GM23338 (cell line): ENCODE results near the gene TMEM147. TPM values are rescaled to one million over a fixed set of nuclear protein-coding genes. Genes with fewer than 3 reads are reported as not detected.

Experiments
- ATAC-seq: fragments of 200-7000 bp; cut with Tn5 transposase; 3 replicates; pipeline ENCODE4 v1.9.1; 2020
- DNase-seq: peaks from one replicate; pipeline ENCODE4 v3.0.0-alpha.2; 2015; ENCODE audit warnings: low spot score
- H2AFZ ChIP-seq: fragments of 200-600 bp; sonication (generic); 2 replicates; pipeline ENCODE4 v1.8.0; 2016; ENCODE audit warnings: antibody characterized with exemption, mild to moderate bottlenecking, moderate library complexity
- H3F3A ChIP-seq: fragments of 200-600 bp; sonication (generic); replicated peaks from 2 replicates; pipeline ENCODE4 v1.8.0; 2017; ENCODE audit warnings: antibody characterized with exemption, mixed run types, low read depth
- H3K27ac ChIP-seq: fragments of 200-600 bp; sonication (generic); 2 replicates; pipeline ENCODE4 v1.6.1; 2016; ENCODE audit warnings: low read depth
- H3K27me3 ChIP-seq: fragments of 200-600 bp; sonication (generic); 2 replicates; pipeline ENCODE4 v1.8.0; 2016; ENCODE audit warnings: mild to moderate bottlenecking, mixed run types, moderate library complexity; ENCODE audit not compliant: insufficient read depth
- H3K36me3 ChIP-seq: fragments of 200-600 bp; sonication (generic); 2 replicates; pipeline ENCODE4 v1.8.0; 2016; ENCODE audit warnings: mild to moderate bottlenecking; ENCODE audit not compliant: insufficient read depth
- H3K4me1 ChIP-seq: fragments of 200-600 bp; sonication (generic); 2 replicates; pipeline ENCODE4 v1.8.0; 2016; ENCODE audit warnings: mild to moderate bottlenecking, moderate library complexity; ENCODE audit not compliant: insufficient read depth
- H3K4me2 ChIP-seq: fragments of 200-600 bp; sonication (generic); 2 replicates; pipeline ENCODE4 v1.7.1; 2017; ENCODE audit warnings: mixed run types
- H3K4me3 ChIP-seq: fragments of 200-600 bp; sonication (generic); 2 replicates; pipeline ENCODE4 v1.6.1; 2016; ENCODE audit warnings: mixed run types
- H3K79me2 ChIP-seq: fragments of 200-600 bp; sonication (generic); replicated peaks from 2 replicates; pipeline ENCODE4 v1.8.0; 2017; ENCODE audit warnings: mild to moderate bottlenecking; ENCODE audit not compliant: insufficient read depth
- H3K9me2 ChIP-seq: fragments of 200-600 bp; sonication (generic); 2 replicates; pipeline ENCODE4 v1.8.0; 2017; ENCODE audit not compliant: insufficient read depth
- H4K20me1 ChIP-seq: fragments of 200-600 bp; sonication (generic); replicated peaks from 2 replicates; pipeline ENCODE4 v1.8.0; 2017; ENCODE audit warnings: mild to moderate bottlenecking; ENCODE audit not compliant: insufficient read depth
- H3K27ac Mint-ChIP-seq: 2 replicates; pipeline ENCODE4 v1.8.0; 2020; ENCODE audit warnings: inconsistent platforms, mild to moderate bottlenecking, moderate library complexity, mixed read lengths
- H3K27me3 Mint-ChIP-seq: 3 replicates; pipeline ENCODE4 v1.8.0; 2022; ENCODE audit warnings: low read depth, mild to moderate bottlenecking, moderate library complexity, mixed read lengths, inconsistent platforms; ENCODE audit not compliant: insufficient read depth, poor library complexity
- H3K36me3 Mint-ChIP-seq: 3 replicates; pipeline ENCODE4 v1.8.0; 2021; ENCODE audit warnings: low read depth, mild to moderate bottlenecking, inconsistent platforms, moderate library complexity, mixed read lengths
- H3K4me1 Mint-ChIP-seq: 3 replicates; pipeline ENCODE4 v1.8.0; 2020; ENCODE audit warnings: mild to moderate bottlenecking, inconsistent platforms, mixed read lengths
- H3K4me3 Mint-ChIP-seq: 3 replicates; pipeline ENCODE4 v1.8.0; 2021; ENCODE audit warnings: moderate library complexity, mild to moderate bottlenecking, inconsistent platforms, mixed read lengths
- H3K9me3 Mint-ChIP-seq: 3 replicates; pipeline ENCODE4 v1.8.0; 2020; ENCODE audit warnings: moderate library complexity, mild to moderate bottlenecking, inconsistent platforms, mixed read lengths
- CTCF ChIP-seq, 2 experiments: fragments of 200-600 bp in 1 of 2; sonication (generic) in 1 of 2; conservative IDR thresholded peaks; 2 replicates each; pipeline versions ENCODE4 v1.5.1 to v1.6.1; 2016 to 2017; ENCODE audit warnings: antibody characterized with exemption in 2 of 2, low read depth in 2 of 2, mild to moderate bottlenecking in 2 of 2, moderate library complexity in 1 of 2
- EZH2phosphoT487 ChIP-seq: fragments of 200-600 bp; sonication (generic); IDR thresholded peaks from one replicate; pipeline ENCODE4 v1.8.1; 2018; ENCODE audit warnings: antibody characterized with exemption; ENCODE audit not compliant: unreplicated experiment
- JUNB ChIP-seq: IDR thresholded peaks from one replicate; pipeline ENCODE4 v1.6.1; 2016; ENCODE audit warnings: antibody characterized with exemption; ENCODE audit not compliant: unreplicated experiment
- polyA plus RNA-seq: library from polyadenylated mRNA; unstranded; fragments of >200 nt; fragmentation: Nextera tagmentation; extraction: Ambion mirVana; gene quantifications from 2 replicates; pipeline ENCODE4 v1.2.1, GENCODE V29; 2016
- total RNA-seq: library from RNA; depleted of rRNA; stranded (reverse); fragments of >200 nt; shearing (Covaris generic); gene quantifications from 2 replicates; pipeline ENCODE4 v1.2.3, GENCODE V29; 2014
- TF ChIP-seq, protein P1 (sequence below): IDR thresholded peaks from one replicate; pipeline ENCODE4 v1.6.1; 2018; ENCODE audit warnings: antibody characterized with exemption; ENCODE audit not compliant: unreplicated experiment
- TF ChIP-seq, protein P2 (sequence below): fragments of 250-450 bp; sonication (Bioruptor Pico); IDR thresholded peaks from 2 replicates; pipeline ENCODE4 v1.5.0; 2020; ENCODE audit warnings: mild to moderate bottlenecking, moderate library complexity

TMEM147 gene
- total and polyA plus RNA-seq, 2 experiments from 2014 or later = 164 to 272 TPM

GRCh38 chr19:35559281-35559659, 13.8 kb downstream of the TMEM147 start (continued):
- TF ChIP-seq CTCF (conservative IDR thresholded peaks at IDR 0.05; ENCODE audit: low read depth in 2 of 2) = no peak
- TF ChIP-seq EZH2phosphoT487 = no peak

GRCh38 chr19:35559781-35560180, 14.4 kb downstream of the TMEM147 start:
- Histone ChIP-seq H3K27ac (no peak overlapping the region), H4K20me1 (no peaks in the 10 kb centered on the region), H3K4me2 (no peak overlapping the region), H3K9me2 (no peaks in the 10 kb centered on the region), H3F3A (peaks cover 11% of the 10 kb centered on the region; the same call in 1 of the 2 replicates), H3K4me1 (peaks cover 8% of the 10 kb centered on the region; the same call in 1 of the 2 replicates), H3K27me3 (peaks cover 10% of the 10 kb centered on the region), H3K79me2 (no peaks in the 10 kb centered on the region), H2AFZ (no peak overlapping the region), H3K4me3 (no peak overlapping the region), H3K36me3 (no peaks in the 10 kb centered on the region)
- H3K27ac Mint-ChIP-seq = no peak overlapping the region
- no peak for DNase-seq
- peaks cover 26% of the 10 kb centered on the region for H3K27me3 Mint-ChIP-seq
- peaks cover 12% of the 10 kb centered on the region for H3K4me1 Mint-ChIP-seq
- H3K36me3 Mint-ChIP-seq = no peaks in the 10 kb centered on the region; the same call in 2 of the 3 replicates
- no peak overlapping the region for H3K4me3 Mint-ChIP-seq
- no peaks in the 10 kb centered on the region; the same call in 1 of the 3 replicates for H3K9me3 Mint-ChIP-seq
- no peak for ATAC-seq
- TF ChIP-seq, protein P1, sequence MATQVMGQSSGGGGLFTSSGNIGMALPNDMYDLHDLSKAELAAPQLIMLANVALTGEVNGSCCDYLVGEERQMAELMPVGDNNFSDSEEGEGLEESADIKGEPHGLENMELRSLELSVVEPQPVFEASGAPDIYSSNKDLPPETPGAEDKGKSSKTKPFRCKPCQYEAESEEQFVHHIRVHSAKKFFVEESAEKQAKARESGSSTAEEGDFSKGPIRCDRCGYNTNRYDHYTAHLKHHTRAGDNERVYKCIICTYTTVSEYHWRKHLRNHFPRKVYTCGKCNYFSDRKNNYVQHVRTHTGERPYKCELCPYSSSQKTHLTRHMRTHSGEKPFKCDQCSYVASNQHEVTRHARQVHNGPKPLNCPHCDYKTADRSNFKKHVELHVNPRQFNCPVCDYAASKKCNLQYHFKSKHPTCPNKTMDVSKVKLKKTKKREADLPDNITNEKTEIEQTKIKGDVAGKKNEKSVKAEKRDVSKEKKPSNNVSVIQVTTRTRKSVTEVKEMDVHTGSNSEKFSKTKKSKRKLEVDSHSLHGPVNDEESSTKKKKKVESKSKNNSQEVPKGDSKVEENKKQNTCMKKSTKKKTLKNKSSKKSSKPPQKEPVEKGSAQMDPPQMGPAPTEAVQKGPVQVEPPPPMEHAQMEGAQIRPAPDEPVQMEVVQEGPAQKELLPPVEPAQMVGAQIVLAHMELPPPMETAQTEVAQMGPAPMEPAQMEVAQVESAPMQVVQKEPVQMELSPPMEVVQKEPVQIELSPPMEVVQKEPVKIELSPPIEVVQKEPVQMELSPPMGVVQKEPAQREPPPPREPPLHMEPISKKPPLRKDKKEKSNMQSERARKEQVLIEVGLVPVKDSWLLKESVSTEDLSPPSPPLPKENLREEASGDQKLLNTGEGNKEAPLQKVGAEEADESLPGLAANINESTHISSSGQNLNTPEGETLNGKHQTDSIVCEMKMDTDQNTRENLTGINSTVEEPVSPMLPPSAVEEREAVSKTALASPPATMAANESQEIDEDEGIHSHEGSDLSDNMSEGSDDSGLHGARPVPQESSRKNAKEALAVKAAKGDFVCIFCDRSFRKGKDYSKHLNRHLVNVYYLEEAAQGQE = no peak
- 0 out of 4 replicates have a peak, but pooled peaks of 1 of the 2 experiments have one; percentile 2 for TF ChIP-seq CTCF (conservative IDR thresholded peaks at IDR 0.05; ENCODE audit: low read depth in 2 of 2)

DNA sequence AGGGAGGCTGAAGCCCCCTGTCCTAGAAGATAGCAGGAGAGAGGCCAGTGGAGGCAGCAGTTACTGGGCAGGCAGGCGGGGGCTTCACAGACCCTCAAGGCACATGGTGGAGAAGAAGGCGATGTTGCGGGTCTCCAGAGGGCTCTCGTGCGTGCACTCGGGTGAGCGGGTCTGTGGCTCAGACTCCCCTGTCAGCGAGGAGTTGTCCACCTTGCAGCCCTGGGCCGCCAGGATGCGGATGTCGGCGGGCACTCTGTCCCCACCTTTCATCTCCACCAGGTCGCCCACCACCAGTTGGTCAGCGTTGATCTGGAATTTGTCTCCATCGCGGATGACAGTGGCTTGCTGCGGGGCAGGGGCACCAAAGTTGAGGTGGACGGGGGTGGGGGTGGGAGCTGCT, 14.8 kb downstream of the TMEM147 start:
- H3K4me3 Mint-ChIP-seq = no peak overlapping the region
- Histone ChIP-seq H3K4me2 (no peak overlapping the region), H3K36me3 (no peaks in the 10 kb centered on the region), H3K4me3 (no peak overlapping the region), H3K27ac (no peak overlapping the region), H3K4me1 (peaks cover 8% of the 10 kb centered on the region; the same call in 1 of the 2 replicates), H3K79me2 (no peaks in the 10 kb centered on the region), H4K20me1 (no peaks in the 10 kb centered on the region), H3K27me3 (peaks cover 10% of the 10 kb centered on the region), H3K9me2 (no peaks in the 10 kb centered on the region), H3F3A (peaks cover 11% of the 10 kb centered on the region; the same call in 1 of the 2 replicates), H2AFZ (no peak overlapping the region)
- peaks cover 12% of the 10 kb centered on the region for H3K4me1 Mint-ChIP-seq
- H3K27me3 Mint-ChIP-seq = peaks cover 26% of the 10 kb centered on the region
- H3K9me3 Mint-ChIP-seq = no peaks in the 10 kb centered on the region; the same call in 1 of the 3 replicates
- no peak for DNase-seq
- H3K27ac Mint-ChIP-seq = no peak overlapping the region
- ATAC-seq = no peak
- H3K36me3 Mint-ChIP-seq = no peaks in the 10 kb centered on the region; the same call in 2 of the 3 replicates
- TF ChIP-seq, protein P2, sequence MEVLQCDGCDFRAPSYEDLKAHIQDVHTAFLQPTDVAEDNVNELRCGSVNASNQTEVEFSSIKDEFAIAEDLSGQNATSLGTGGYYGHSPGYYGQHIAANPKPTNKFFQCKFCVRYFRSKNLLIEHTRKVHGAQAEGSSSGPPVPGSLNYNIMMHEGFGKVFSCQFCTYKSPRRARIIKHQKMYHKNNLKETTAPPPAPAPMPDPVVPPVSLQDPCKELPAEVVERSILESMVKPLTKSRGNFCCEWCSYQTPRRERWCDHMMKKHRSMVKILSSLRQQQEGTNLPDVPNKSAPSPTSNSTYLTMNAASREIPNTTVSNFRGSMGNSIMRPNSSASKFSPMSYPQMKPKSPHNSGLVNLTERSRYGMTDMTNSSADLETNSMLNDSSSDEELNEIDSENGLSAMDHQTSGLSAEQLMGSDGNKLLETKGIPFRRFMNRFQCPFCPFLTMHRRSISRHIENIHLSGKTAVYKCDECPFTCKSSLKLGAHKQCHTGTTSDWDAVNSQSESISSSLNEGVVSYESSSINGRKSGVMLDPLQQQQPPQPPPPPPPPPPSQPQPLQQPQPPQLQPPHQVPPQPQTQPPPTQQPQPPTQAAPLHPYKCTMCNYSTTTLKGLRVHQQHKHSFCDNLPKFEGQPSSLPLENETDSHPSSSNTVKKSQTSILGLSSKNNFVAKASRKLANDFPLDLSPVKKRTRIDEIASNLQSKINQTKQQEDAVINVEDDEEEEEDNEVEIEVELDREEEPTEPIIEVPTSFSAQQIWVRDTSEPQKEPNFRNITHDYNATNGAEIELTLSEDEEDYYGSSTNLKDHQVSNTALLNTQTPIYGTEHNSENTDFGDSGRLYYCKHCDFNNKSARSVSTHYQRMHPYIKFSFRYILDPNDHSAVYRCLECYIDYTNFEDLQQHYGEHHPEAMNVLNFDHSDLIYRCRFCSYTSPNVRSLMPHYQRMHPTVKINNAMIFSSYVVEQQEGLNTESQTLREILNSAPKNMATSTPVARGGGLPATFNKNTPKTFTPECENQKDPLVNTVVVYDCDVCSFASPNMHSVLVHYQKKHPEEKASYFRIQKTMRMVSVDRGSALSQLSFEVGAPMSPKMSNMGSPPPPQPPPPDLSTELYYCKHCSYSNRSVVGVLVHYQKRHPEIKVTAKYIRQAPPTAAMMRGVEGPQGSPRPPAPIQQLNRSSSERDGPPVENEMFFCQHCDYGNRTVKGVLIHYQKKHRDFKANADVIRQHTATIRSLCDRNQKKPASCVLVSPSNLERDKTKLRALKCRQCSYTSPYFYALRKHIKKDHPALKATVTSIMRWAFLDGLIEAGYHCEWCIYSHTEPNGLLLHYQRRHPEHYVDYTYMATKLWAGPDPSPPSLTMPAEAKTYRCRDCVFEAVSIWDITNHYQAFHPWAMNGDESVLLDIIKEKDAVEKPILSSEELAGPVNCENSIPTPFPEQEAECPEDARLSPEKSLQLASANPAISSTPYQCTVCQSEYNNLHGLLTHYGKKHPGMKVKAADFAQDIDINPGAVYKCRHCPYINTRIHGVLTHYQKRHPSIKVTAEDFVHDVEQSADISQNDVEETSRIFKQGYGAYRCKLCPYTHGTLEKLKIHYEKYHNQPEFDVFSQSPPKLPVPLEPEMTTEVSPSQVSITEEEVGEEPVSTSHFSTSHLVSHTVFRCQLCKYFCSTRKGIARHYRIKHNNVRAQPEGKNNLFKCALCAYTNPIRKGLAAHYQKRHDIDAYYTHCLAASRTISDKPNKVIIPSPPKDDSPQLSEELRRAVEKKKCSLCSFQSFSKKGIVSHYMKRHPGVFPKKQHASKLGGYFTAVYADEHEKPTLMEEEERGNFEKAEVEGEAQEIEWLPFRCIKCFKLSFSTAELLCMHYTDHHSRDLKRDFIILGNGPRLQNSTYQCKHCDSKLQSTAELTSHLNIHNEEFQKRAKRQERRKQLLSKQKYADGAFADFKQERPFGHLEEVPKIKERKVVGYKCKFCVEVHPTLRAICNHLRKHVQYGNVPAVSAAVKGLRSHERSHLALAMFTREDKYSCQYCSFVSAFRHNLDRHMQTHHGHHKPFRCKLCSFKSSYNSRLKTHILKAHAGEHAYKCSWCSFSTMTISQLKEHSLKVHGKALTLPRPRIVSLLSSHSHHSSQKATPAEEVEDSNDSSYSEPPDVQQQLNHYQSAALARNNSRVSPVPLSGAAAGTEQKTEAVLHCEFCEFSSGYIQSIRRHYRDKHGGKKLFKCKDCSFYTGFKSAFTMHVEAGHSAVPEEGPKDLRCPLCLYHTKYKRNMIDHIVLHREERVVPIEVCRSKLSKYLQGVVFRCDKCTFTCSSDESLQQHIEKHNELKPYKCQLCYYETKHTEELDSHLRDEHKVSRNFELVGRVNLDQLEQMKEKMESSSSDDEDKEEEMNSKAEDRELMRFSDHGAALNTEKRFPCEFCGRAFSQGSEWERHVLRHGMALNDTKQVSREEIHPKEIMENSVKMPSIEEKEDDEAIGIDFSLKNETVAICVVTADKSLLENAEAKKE = no peak
- TF ChIP-seq JUNB = no peak
